Prostate gland (tissue), 2 donors: Measurements from ENCODE around the gene ATP5MC2. TPM values are rescaled to one million over a fixed set of nuclear protein-coding genes. Genes with fewer than 3 reads are reported as not detected.

Source experiments
- DNase-seq: peaks from one replicate; pipeline ENCODE4 v3.0.0-alpha.2; 2019; ENCODE audit warnings: low spot score
- H3K27ac ChIP-seq, 2 donors: fragments of 200-600 bp; sonication (generic); 2 replicates each; pipeline ENCODE4 v1.5.1; 2017 to 2019
- H3K27me3 ChIP-seq: fragments of 200-600 bp; sonication (generic); replicated peaks from 2 replicates; pipeline ENCODE4 v1.5.1; 2019; ENCODE audit not compliant: insufficient read depth
- H3K36me3 ChIP-seq, 2 donors: fragments of 200-600 bp; sonication (generic); 1 replicate in 1 of 2; 2 replicates in 1 of 2; pipeline versions ENCODE4 v1.5.1 to v1.8.1; 2017 to 2019
- H3K4me1 ChIP-seq: fragments of 200-600 bp; sonication (generic); replicated peaks from 2 replicates; pipeline ENCODE4 v1.5.1; 2019
- H3K4me3 ChIP-seq, 2 donors: fragments of 200-600 bp; sonication (generic); 2 replicates each; pipeline ENCODE4 v1.5.1; 2017 to 2019
- H3K9me3 ChIP-seq: fragments of 200-600 bp; sonication (generic); 2 replicates; pipeline ENCODE4 v1.5.1; 2017
- CTCF ChIP-seq, 4 experiments: fragments of 200-600 bp in 2 of 4; fragments of 450-650 bp in 2 of 4; sonication (generic) in 2 of 4; IDR thresholded peaks; 1 replicate in 3 of 4; 2 replicates in 1 of 4; pipeline ENCODE4 v1.5.1; 2016 to 2019; ENCODE audit warnings: antibody characterized with exemption in 4 of 4, mild to moderate bottlenecking in 2 of 4, moderate library complexity in 2 of 4
- POLR2A ChIP-seq: fragments of 450-650 bp; IDR thresholded peaks from one replicate; pipeline ENCODE4 v1.6.1; 2016; ENCODE audit warnings: antibody characterized with exemption, mild to moderate bottlenecking
- POLR2AphosphoS5 ChIP-seq: sonication (generic); formaldehyde crosslinking; IDR thresholded peaks from one replicate; pipeline ENCODE4 v1.6.1; 2017; ENCODE audit warnings: antibody characterized with exemption
- WGBS: methylation state at CpG from one replicate; pipeline ENCODE4 v1.1.5; 2018; 5-methylcytosine and 5-hydroxymethylcytosine counted together
- intact Hi-C: fragments of 100-400 bp; cut with DNase I; formaldehyde crosslinking; loops from one replicate; pipeline ENCODE4 v1.14.2; 2022
- total RNA-seq, 2 donors: library from RNA; depleted of rRNA; stranded (reverse); fragments of >200 nt; gene quantifications; one replicate each; pipeline ENCODE4 v1.1.0, GENCODE V29; 2016

Gene ATP5MC2
- total RNA-seq, 2 donors from 2014 or later = 419 to 728 TPM

GRCh38 chr12:53699678-53700025, 23.8 kb upstream of the ATP5MC2 start:
- Histone ChIP-seq H3K9me3 (no peaks in the 10 kb centered on the region), H3K27ac (no peak overlapping the region), H3K36me3 (no peaks in the 10 kb centered on the region), H3K4me3 (no peak overlapping the region), H3K4me1 (no peaks in the 10 kb centered on the region), H3K27me3 (peaks cover 2% of the 10 kb centered on the region)
- intact Hi-C loops = loop anchor here (2.0 kb wide), 1 partner anchor 47 kb away; no protein-coding TSS in a partner anchor
- TF ChIP-seq POLR2AphosphoS5 (no peak), POLR2A (no peak), CTCF (IDR thresholded peaks at IDR 0.05) (no peak)
- no peak for DNase-seq
- WGBS = 21% methylated on average over 5 of the region's 5 CpGs

- Histone ChIP-seq H3K27ac (no peak overlapping the region), H3K4me1 (no peaks in the 10 kb centered on the region), H3K27me3 (peaks cover 2% of the 10 kb centered on the region), H3K9me3 (no peaks in the 10 kb centered on the region), H3K4me3 (no peak overlapping the region), H3K36me3 (no peaks in the 10 kb centered on the region)
- no peak for TF ChIP-seq POLR2A
- no peak for TF ChIP-seq POLR2AphosphoS5
- TF ChIP-seq CTCF (IDR thresholded peaks at IDR 0.05) = no peak
- WGBS = 47% methylated on average over 3 of the region's 3 CpGs
- intact Hi-C loops = no loop called here
- DNase-seq = no peak
Observed at GRCh38 chr12:53698948-53699677, 23.2 kb upstream of the ATP5MC2 start.

- TF ChIP-seq POLR2AphosphoS5 (no peak), POLR2A (no peak), CTCF (IDR thresholded peaks at IDR 0.05) (no peak)
- DNase-seq = no peak
- WGBS = 21% methylated on average over 24 of the region's 24 CpGs
- H3K4me3 ChIP-seq = peak overlapping the region; percentile 2 to 21
- H3K4me1 ChIP-seq = no peaks in the 10 kb centered on the region
- peak overlapping the region in 1 of 2 donors; percentile 20 for H3K27ac ChIP-seq
- H3K27me3 ChIP-seq = peaks cover 2% of the 10 kb centered on the region
- H3K36me3 ChIP-seq = no peaks in the 10 kb centered on the region
- intact Hi-C loops = no loop called here
- H3K9me3 ChIP-seq = no peaks in the 10 kb centered on the region
Observed at GRCh38 chr12:53696655-53697331, 20.9 kb upstream of the ATP5MC2 start.

GRCh38 chr12:53696285-53696654, 20.4 kb upstream of the ATP5MC2 start:
- Histone ChIP-seq H3K27me3 (peaks cover 2% of the 10 kb centered on the region), H3K4me3 (peak overlapping the region; percentile 2 to 21), H3K4me1 (no peaks in the 10 kb centered on the region), H3K36me3 (no peaks in the 10 kb centered on the region), H3K27ac (peak overlapping the region in 1 of 2 donors; percentile 20), H3K9me3 (no peaks in the 10 kb centered on the region)
- DNase-seq = peak; percentile 92
- intact Hi-C loops = no loop called here
- TF ChIP-seq POLR2A = no peak
- TF ChIP-seq POLR2AphosphoS5 = peak; percentile 89
- peak in 1 of 4 experiments; percentile 3 for TF ChIP-seq CTCF (IDR thresholded peaks at IDR 0.05)
- WGBS = 14% methylated on average over 11 of the region's 11 CpGs
